Heart left ventricle (tissue), 13 donors: ENCODE results near the gene SPACDR.

Experiments
- POLR2A ChIP-seq, 2 donors: fragments of 450-650 bp; IDR thresholded peaks; one replicate each; pipeline ENCODE4 v1.6.1; 2017; ENCODE audit warnings: antibody characterized with exemption in 2 of 2, mild to moderate bottlenecking in 2 of 2, moderate library complexity in 2 of 2
- TF ChIP-seq, protein P1 (sequence below), 12 donors: fragments of 200-600 bp; sonication (generic) in 4 of 12; IDR thresholded peaks; one replicate each; pipeline versions ENCODE4 v1.5.0 to v1.8.0; 2018 to 2022; ENCODE audit warnings: antibody characterized with exemption in 12 of 12, mild to moderate bottlenecking in 5 of 12
- donor health status: ischemic (EF 13 %, LVEDD 7.1; RV severe dilation, severe dysfunction).
- donor health status: DM: no; HTN: yes; CAD: no.
- donor health status: DM: no; HTN: no; CAD: no.
- donor health status: ischemic (EF 25% LVEDD 6.9; RV normal size, moderate dysfunction).
- donor health status: ischemic (EF 25% LVEDD 5.7; RV mildly dilated, moderate dysfunction).
- donor health status: ischemic (EF 35%, LVEDD 5.7; RV mildly dilated, moderate dysfunction).
- donor health status: nonischemic (EF 11% LVEDD 7.7; RV severe dilation, severe dysfunction).
- donor health status: DM: yes; HTN: yes; CAD: no.
- donor health status: PGD.
- donor health status: ischemic (EF 29% LVEDD 5.4; RV normal size, mild dysfunction).
- donor health status: nonischemic (EF 23%, LVEDD 6.1; RV moderate dilation, normal function).

GRCh38 chr7:100431286-100431735, 32.7 kb downstream of the SPACDR start:
- TF ChIP-seq, protein P1, sequence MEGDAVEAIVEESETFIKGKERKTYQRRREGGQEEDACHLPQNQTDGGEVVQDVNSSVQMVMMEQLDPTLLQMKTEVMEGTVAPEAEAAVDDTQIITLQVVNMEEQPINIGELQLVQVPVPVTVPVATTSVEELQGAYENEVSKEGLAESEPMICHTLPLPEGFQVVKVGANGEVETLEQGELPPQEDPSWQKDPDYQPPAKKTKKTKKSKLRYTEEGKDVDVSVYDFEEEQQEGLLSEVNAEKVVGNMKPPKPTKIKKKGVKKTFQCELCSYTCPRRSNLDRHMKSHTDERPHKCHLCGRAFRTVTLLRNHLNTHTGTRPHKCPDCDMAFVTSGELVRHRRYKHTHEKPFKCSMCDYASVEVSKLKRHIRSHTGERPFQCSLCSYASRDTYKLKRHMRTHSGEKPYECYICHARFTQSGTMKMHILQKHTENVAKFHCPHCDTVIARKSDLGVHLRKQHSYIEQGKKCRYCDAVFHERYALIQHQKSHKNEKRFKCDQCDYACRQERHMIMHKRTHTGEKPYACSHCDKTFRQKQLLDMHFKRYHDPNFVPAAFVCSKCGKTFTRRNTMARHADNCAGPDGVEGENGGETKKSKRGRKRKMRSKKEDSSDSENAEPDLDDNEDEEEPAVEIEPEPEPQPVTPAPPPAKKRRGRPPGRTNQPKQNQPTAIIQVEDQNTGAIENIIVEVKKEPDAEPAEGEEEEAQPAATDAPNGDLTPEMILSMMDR (IDR thresholded peaks at IDR 0.05) = no peak
- no peak for TF ChIP-seq POLR2A (IDR thresholded peaks at IDR 0.05)
